Immature natural killer cell (primary cell): ENCODE measurements around the gene CAMK2B. TPM values are rescaled to one million over a fixed set of nuclear protein-coding genes. Genes with fewer than 3 reads are reported as not detected.

Source experiments
- DNase-seq, 3 donors: peaks; one replicate each; pipeline ENCODE4 v3.0.0; 2022; ENCODE audit warnings: mixed read lengths in 1 of 3
- H3K27ac Mint-ChIP-seq, 6 donors: one replicate each; pipeline ENCODE4 v1.8.0; 2020; ENCODE audit warnings: mixed read lengths in 6 of 6, mild to moderate bottlenecking in 5 of 6, inconsistent platforms in 4 of 6, moderate library complexity in 3 of 6
- H3K27me3 Mint-ChIP-seq, 3 donors: one replicate each; pipeline ENCODE4 v1.8.0; 2020 to 2021; ENCODE audit warnings: low read depth in 3 of 3, mild to moderate bottlenecking in 3 of 3, mixed read lengths in 3 of 3, moderate library complexity in 3 of 3, inconsistent platforms in 1 of 3
- H3K36me3 Mint-ChIP-seq, 3 donors: one replicate each; pipeline ENCODE4 v1.8.0; 2020; ENCODE audit warnings: mixed read lengths in 3 of 3, inconsistent platforms in 2 of 3, mild to moderate bottlenecking in 2 of 3
- H3K4me1 Mint-ChIP-seq, 2 donors: one replicate each; pipeline ENCODE4 v1.8.0; 2020; ENCODE audit warnings: inconsistent platforms in 2 of 2, mild to moderate bottlenecking in 2 of 2, mixed read lengths in 2 of 2, moderate library complexity in 1 of 2
- H3K4me3 Mint-ChIP-seq, 5 donors: one replicate each; pipeline ENCODE4 v1.8.0; 2020; ENCODE audit warnings: mild to moderate bottlenecking in 5 of 5, mixed read lengths in 5 of 5, inconsistent platforms in 3 of 5, moderate library complexity in 3 of 5
- H3K9me3 Mint-ChIP-seq, 6 donors: one replicate each; pipeline ENCODE4 v1.8.0; 2020; ENCODE audit warnings: mild to moderate bottlenecking in 6 of 6, mixed read lengths in 6 of 6, inconsistent platforms in 4 of 6, moderate library complexity in 3 of 6
- polyA plus RNA-seq, 3 donors: library from polyadenylated mRNA; unstranded; fragments of 300-500 nt; fragmentation: Illumina TruSeq; gene quantifications; one replicate each; pipeline ENCODE4 v1.2.3, GENCODE V29; 2021

The CAMK2B gene
- polyA plus RNA-seq, 3 donors from 2014 or later = not detected

GRCh38 chr7:44284881-44285541, 40.4 kb downstream of the CAMK2B start:
- no peak overlapping the region for H3K27ac Mint-ChIP-seq
- H3K4me3 Mint-ChIP-seq = no peak overlapping the region
- DNase-seq = no peak
- no peaks in the 10 kb centered on the region for H3K9me3 Mint-ChIP-seq
- H3K36me3 Mint-ChIP-seq = no peaks in the 10 kb centered on the region
- H3K4me1 Mint-ChIP-seq = no peaks in the 10 kb centered on the region
- H3K27me3 Mint-ChIP-seq = no peaks in the 10 kb centered on the region

DNA sequence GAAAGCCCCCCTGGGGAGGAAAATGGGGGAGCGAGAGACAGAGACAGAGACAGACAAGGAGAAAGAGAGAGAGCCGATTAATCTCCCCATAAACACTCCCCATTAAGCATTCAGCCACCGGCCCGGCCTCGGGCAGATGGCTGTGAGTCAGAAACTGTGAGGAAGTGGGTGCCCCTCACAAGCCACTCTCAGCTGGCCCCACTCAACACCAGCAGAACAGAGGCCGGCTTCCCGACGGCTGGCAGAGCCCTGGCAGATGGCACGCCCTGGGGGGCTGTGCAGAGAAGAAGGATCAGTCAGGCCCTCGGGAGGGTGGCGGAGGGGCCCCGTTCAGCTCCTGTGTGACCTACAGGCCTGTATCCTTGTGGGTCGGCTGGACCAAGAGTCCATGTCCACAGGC, 41.2 kb downstream of the CAMK2B start:
- no peak overlapping the region for H3K4me3 Mint-ChIP-seq
- H3K9me3 Mint-ChIP-seq = no peaks in the 10 kb centered on the region
- no peaks in the 10 kb centered on the region for H3K4me1 Mint-ChIP-seq
- no peaks in the 10 kb centered on the region for H3K27me3 Mint-ChIP-seq
- no peak for DNase-seq
- H3K36me3 Mint-ChIP-seq = no peaks in the 10 kb centered on the region
- H3K27ac Mint-ChIP-seq = no peak overlapping the region

GRCh38 chr7:44283381-44284211, 41.8 kb downstream of the CAMK2B start:
- Mint-ChIP-seq H3K27ac (no peak overlapping the region), H3K27me3 (no peaks in the 10 kb centered on the region), H3K36me3 (no peaks in the 10 kb centered on the region), H3K4me1 (no peaks in the 10 kb centered on the region), H3K9me3 (no peaks in the 10 kb centered on the region), H3K4me3 (no peak overlapping the region)
- no peak for DNase-seq

GRCh38 chr7:44282601-44283171, 42.7 kb downstream of the CAMK2B start:
- Mint-ChIP-seq H3K27me3 (no peaks in the 10 kb centered on the region), H3K4me1 (no peaks in the 10 kb centered on the region), H3K4me3 (no peak overlapping the region), H3K27ac (no peak overlapping the region), H3K9me3 (no peaks in the 10 kb centered on the region), H3K36me3 (no peaks in the 10 kb centered on the region)
- DNase-seq = no peak

GRCh38 chr7:44281811-44282600, 43.4 kb downstream of the CAMK2B start:
- H3K36me3 Mint-ChIP-seq = no peaks in the 10 kb centered on the region
- no peak overlapping the region for H3K4me3 Mint-ChIP-seq
- no peak overlapping the region for H3K27ac Mint-ChIP-seq
- no peaks in the 10 kb centered on the region for H3K27me3 Mint-ChIP-seq
- DNase-seq = no peak
- H3K4me1 Mint-ChIP-seq = no peaks in the 10 kb centered on the region
- H3K9me3 Mint-ChIP-seq = no peaks in the 10 kb centered on the region

DNA sequence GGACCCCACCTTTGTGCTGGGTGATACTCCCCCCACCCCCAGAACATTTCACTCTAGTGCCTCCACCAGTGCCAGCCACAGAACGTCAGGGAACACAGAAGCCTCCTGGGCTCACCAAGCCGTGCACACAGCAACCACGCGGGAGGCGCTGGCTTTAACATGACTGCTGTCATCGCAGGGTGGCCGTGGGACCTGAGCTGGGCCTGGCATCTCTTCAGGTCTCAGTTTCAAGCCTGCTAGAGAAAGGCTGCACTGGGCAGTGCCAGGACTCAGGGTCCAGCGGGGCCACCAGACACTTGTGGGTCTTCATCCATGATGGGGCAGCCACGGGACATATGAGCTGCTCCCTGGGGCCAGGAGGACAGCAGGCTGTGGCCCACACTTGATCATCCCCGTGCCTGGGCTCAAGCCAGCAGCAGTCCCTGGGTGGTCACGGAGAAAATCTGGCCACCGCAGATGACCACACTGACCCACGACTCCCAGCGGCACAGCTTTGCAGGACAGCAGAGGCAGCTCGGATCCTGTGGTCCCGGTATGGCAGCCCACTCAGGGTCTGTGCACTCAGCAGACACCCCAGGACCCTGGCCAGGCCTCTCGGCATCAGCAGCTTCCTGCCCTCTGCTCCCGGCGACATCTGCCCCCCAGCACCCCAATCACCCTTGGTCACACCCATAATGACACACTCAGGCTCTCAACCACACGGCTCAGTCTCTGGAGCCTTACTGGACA, 44.2 kb downstream of the CAMK2B start:
- Mint-ChIP-seq H3K27ac (peak overlapping the region in 1 of 6 donors; percentile 22), H3K27me3 (no peaks in the 10 kb centered on the region), H3K4me1 (no peaks in the 10 kb centered on the region), H3K9me3 (no peaks in the 10 kb centered on the region), H3K36me3 (no peaks in the 10 kb centered on the region), H3K4me3 (no peak overlapping the region)
- DNase-seq = no peak

DNA sequence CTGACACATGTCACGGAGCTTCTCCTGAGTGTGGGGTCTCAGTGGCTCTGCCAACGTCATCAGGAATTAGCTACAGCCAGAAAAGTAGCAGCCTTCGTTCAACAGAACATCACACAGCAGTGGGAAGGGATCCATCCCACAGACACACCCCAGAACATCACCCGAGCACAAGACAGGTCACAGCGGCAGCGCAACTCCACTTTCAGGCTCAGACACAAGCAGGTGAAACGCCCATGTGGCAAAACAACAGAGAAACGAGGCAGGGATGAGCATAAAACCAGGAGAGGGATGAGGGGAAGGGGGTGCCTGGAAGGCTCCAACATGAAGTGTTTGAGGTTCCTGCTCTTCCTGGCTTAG, 44.8 kb downstream of the CAMK2B start:
- Mint-ChIP-seq H3K9me3 (no peaks in the 10 kb centered on the region), H3K27me3 (no peaks in the 10 kb centered on the region), H3K4me1 (no peaks in the 10 kb centered on the region), H3K4me3 (no peak overlapping the region), H3K27ac (no peak overlapping the region), H3K36me3 (no peaks in the 10 kb centered on the region)
- DNase-seq = no peak

- no peaks in the 10 kb centered on the region for H3K9me3 Mint-ChIP-seq
- H3K36me3 Mint-ChIP-seq = no peaks in the 10 kb centered on the region
- no peak for DNase-seq
- peaks cover 0 to 3% (median 1%) of the 10 kb centered on the region in 3 donors for H3K27me3 Mint-ChIP-seq
- H3K27ac Mint-ChIP-seq = peak overlapping the region in 1 of 6 donors; percentile 30
- no peak overlapping the region for H3K4me3 Mint-ChIP-seq
- no peaks in the 10 kb centered on the region for H3K4me1 Mint-ChIP-seq
Measured at GRCh38 chr7:44279731-44280505, 45.5 kb downstream of the CAMK2B start.

- no peaks in the 10 kb centered on the region for H3K36me3 Mint-ChIP-seq
- H3K27ac Mint-ChIP-seq = no peak overlapping the region
- H3K9me3 Mint-ChIP-seq = no peaks in the 10 kb centered on the region
- no peak for DNase-seq
- peaks cover 1 to 3% (median 2%) of the 10 kb centered on the region in 3 donors for H3K27me3 Mint-ChIP-seq
- H3K4me3 Mint-ChIP-seq = no peak overlapping the region
- H3K4me1 Mint-ChIP-seq = no peaks in the 10 kb centered on the region
Measured at GRCh38 chr7:44279286-44279685, 46.1 kb downstream of the CAMK2B start.

- no peaks in the 10 kb centered on the region for H3K4me1 Mint-ChIP-seq
- H3K27ac Mint-ChIP-seq = no peak overlapping the region
- H3K9me3 Mint-ChIP-seq = no peaks in the 10 kb centered on the region
- H3K4me3 Mint-ChIP-seq = no peak overlapping the region
- H3K27me3 Mint-ChIP-seq = peaks cover 1 to 3% (median 2%) of the 10 kb centered on the region in 3 donors
- no peak for DNase-seq
- H3K36me3 Mint-ChIP-seq = no peaks in the 10 kb centered on the region
Measured at GRCh38 chr7:44278451-44279161, 46.8 kb downstream of the CAMK2B start.

DNA sequence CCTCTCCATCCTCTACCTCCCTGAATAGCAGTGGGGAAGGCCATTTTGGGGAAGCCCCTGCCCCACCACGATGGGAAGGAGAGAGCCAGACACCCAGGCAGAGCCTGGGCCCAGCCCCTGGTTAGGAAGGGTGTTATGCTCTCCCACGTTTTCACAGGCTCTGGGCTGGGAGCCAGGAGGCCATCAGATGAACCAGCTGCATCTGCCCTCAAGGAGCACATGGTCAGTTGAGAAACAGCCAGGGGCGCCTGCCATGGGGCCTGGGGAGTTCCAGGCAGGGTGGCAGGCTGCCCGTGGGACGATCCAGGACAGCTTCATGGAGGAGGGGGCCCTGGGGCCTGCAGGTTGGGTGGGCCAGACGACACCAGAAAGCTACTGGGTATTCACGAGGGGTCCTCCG, 47.5 kb downstream of the CAMK2B start:
- no peak for DNase-seq
- no peak overlapping the region for H3K4me3 Mint-ChIP-seq
- H3K4me1 Mint-ChIP-seq = no peaks in the 10 kb centered on the region
- no peaks in the 10 kb centered on the region for H3K36me3 Mint-ChIP-seq
- peaks cover 1 to 3% (median 3%) of the 10 kb centered on the region in 3 donors for H3K27me3 Mint-ChIP-seq
- H3K27ac Mint-ChIP-seq = no peak overlapping the region
- no peaks in the 10 kb centered on the region for H3K9me3 Mint-ChIP-seq

DNA sequence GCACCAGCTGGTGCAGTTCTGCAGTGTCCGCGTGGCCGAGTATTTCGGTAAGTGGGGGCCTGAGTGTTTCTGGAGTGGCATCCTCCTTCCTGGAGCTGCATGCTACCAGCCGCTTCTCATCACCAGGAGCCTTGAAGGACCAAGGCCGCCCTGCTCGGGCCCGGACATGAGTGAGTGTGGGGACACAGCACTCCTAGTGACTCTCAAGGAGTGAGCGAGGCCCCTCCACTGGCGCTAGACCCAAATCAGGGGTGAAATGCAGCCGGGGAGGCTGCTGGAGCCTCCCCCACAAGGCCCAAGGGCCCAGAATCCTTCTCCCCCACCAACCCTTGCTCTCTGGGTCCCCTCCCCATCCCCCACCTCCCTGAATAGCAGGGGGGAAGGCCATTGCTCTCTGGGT, 48.0 kb downstream of the CAMK2B start:
- no peaks in the 10 kb centered on the region for H3K9me3 Mint-ChIP-seq
- H3K4me1 Mint-ChIP-seq = no peaks in the 10 kb centered on the region
- H3K27ac Mint-ChIP-seq = no peak overlapping the region
- peaks cover 1 to 3% (median 3%) of the 10 kb centered on the region in 3 donors for H3K27me3 Mint-ChIP-seq
- no peak overlapping the region for H3K4me3 Mint-ChIP-seq
- DNase-seq = no peak
- H3K36me3 Mint-ChIP-seq = no peaks in the 10 kb centered on the region
